HG03378 (cell line): ENCODE data around the gene ZNRF2.
A peak's percentile ranks its signal among the peaks of the same experiment; 100 is the strongest.
"Not testable (repeated sequence)": the region's sequence is repeated elsewhere in the genome, so short reads cannot be mapped to it uniquely, and the experiment has no call there.

Source experiments
- ATAC-seq: cut with Tn5 transposase; IDR thresholded peaks from one replicate; pipeline ENCODE4 v1.9.1; 2021; ENCODE audit warnings: mild to moderate bottlenecking, moderate library complexity; ENCODE audit not compliant: unreplicated experiment

ZNRF2 gene

GRCh38 chr7:30260246-30260768, 24.1 kb upstream of the ZNRF2 start:
- no peak for ATAC-seq

GRCh38 chr7:30263090-30263710, 21.2 kb upstream of the ZNRF2 start:
- no peak for ATAC-seq

GRCh38 chr7:30264052-30264451, 20.3 kb upstream of the ZNRF2 start:
- no peak for ATAC-seq

GRCh38 chr7:30265189-30265588, 19.2 kb upstream of the ZNRF2 start:
- not testable (repeated sequence) for ATAC-seq

- no peak for ATAC-seq
These were observed 17.7 kb upstream of the ZNRF2 start for GRCh38 chr7:30266686-30267085.

GRCh38 chr7:30268586-30268985, 15.8 kb upstream of the ZNRF2 start:
- no peak for ATAC-seq

GRCh38 chr7:30269490-30269889, 14.9 kb upstream of the ZNRF2 start:
- no peak for ATAC-seq

- ATAC-seq = no peak
These were observed 13.5 kb upstream of the ZNRF2 start for GRCh38 chr7:30270921-30271320.

- ATAC-seq = no peak
These were observed 12.3 kb upstream of the ZNRF2 start for GRCh38 chr7:30272126-30272525.

GRCh38 chr7:30273552-30273951, 10.8 kb upstream of the ZNRF2 start:
- ATAC-seq = no peak

GRCh38 chr7:30274641-30275040, 9.8 kb upstream of the ZNRF2 start:
- ATAC-seq = no peak

- ATAC-seq = peak; percentile 52
These were observed 8.0 kb upstream of the ZNRF2 start for GRCh38 chr7:30276203-30276900.

- no peak for ATAC-seq
These were observed 6.0 kb upstream of the ZNRF2 start for GRCh38 chr7:30278376-30278775.

- ATAC-seq = no peak
These were observed 5.3 kb upstream of the ZNRF2 start for GRCh38 chr7:30278849-30279652.

GRCh38 chr7:30279653-30279904, 4.8 kb upstream of the ZNRF2 start:
- ATAC-seq = no peak

GRCh38 chr7:30280631-30281030, 3.8 kb upstream of the ZNRF2 start:
- ATAC-seq = no peak

GRCh38 chr7:30281263-30281662, 3.1 kb upstream of the ZNRF2 start:
- no peak for ATAC-seq

- no peak for ATAC-seq
These were observed 2.6 kb upstream of the ZNRF2 start for GRCh38 chr7:30281791-30282190.

- ATAC-seq = no peak
These were observed 1.7 kb upstream of the ZNRF2 start for GRCh38 chr7:30282735-30283134.

- ATAC-seq = no peak
These were observed 704 bp downstream of the ZNRF2 start for GRCh38 chr7:30285067-30285535.

GRCh38 chr7:30285536-30286284, 1.3 kb downstream of the ZNRF2 start:
- no peak for ATAC-seq
